B cell (primary cell): Measurements from ENCODE around the gene HLCS. TPM values are rescaled to one million over a fixed set of nuclear protein-coding genes. Genes with fewer than 3 reads are reported as not detected.

ENCODE experiments used
- ATAC-seq: fragments of 200-7000 bp; cut with Tn5 transposase; one replicate; pipeline ENCODE4 v1.10.0; 2021; ENCODE audit warnings: low read depth, mild to moderate bottlenecking, moderate number of reproducible peaks, moderate library complexity
- CTCF ChIA-PET: fragments of 350-600 bp; sonication (Branson Sonifier 250); formaldehyde crosslinking; loops from one replicate; lab custom pipeline; 2021; ENCODE audit warnings: antibody characterized with exemption, inconsistent platforms; lab: Charles Lee
- POLR2A ChIA-PET: fragments of 350-600 bp; sonication (Branson Sonifier 250); formaldehyde crosslinking; loops from one replicate; lab custom pipeline; 2021; ENCODE audit warnings: antibody characterized with exemption; lab: Charles Lee
- DNase-seq: peaks from one replicate; pipeline ENCODE4 v3.0.0; 2013
- H2AFZ ChIP-seq: 2 replicates; pipeline ENCODE4 v1.6.1; 2012; ENCODE audit warnings: mild to moderate bottlenecking, low read depth, low read length; ENCODE audit not compliant: insufficient read depth, poor library complexity, severe bottlenecking
- H3K27ac ChIP-seq, 2 donors: 1 replicate in 1 of 2; 2 replicates in 1 of 2; pipeline ENCODE4 v1.5.1; 2012 to 2013; ENCODE audit warnings: low read length in 2 of 2, mild to moderate bottlenecking in 2 of 2, moderate library complexity in 1 of 2
- H3K27me3 ChIP-seq, 4 experiments: fragments of 200-600 bp in 1 of 4; sonication (generic) in 1 of 4; replicated peaks in 1 of 4; 1 replicate in 2 of 4; 2 replicates in 2 of 4; pipeline versions ENCODE4 v1.6.1 to v1.7.0; 2013 to 2016; ENCODE audit warnings: low read length in 3 of 4, mild to moderate bottlenecking in 2 of 4, mixed read lengths in 1 of 4, moderate library complexity in 1 of 4; ENCODE audit not compliant: insufficient read depth in 4 of 4, control insufficient read depth in 3 of 4; ENCODE audit errors: control extremely low read depth in 1 of 4
- H3K36me3 ChIP-seq, 2 experiments: replicated peaks in 1 of 2; 1 replicate in 1 of 2; 2 replicates in 1 of 2; pipeline versions ENCODE4 v1.6.1 to v1.7.1; 2013; ENCODE audit warnings: low read length in 1 of 2; ENCODE audit not compliant: insufficient read depth in 2 of 2, control insufficient read depth in 1 of 2; ENCODE audit errors: control extremely low read depth in 1 of 2, extremely low read depth in 1 of 2
- H3K4me1 ChIP-seq, 2 donors: fragments of 200-600 bp in 1 of 2; sonication (generic) in 1 of 2; 1 replicate in 1 of 2; 2 replicates in 1 of 2; pipeline versions ENCODE4 v1.5.1 to v1.6.1; 2013 to 2017; ENCODE audit warnings: low read length in 2 of 2; ENCODE audit not compliant: control insufficient read depth in 2 of 2, insufficient read depth in 2 of 2
- H3K4me2 ChIP-seq: replicated peaks from 2 replicates; pipeline ENCODE3; 2012; ENCODE audit warnings: mild to moderate bottlenecking, low read depth, low read length; ENCODE audit not compliant: poor library complexity, severe bottlenecking
- H3K4me3 ChIP-seq, 5 experiments: fragments of 200-600 bp in 1 of 5; sonication (generic) in 1 of 5; 1 replicate in 3 of 5; 2 replicates in 2 of 5; pipeline versions ENCODE4 v1.5.1 to v1.7.0; 2011 to 2016; ENCODE audit warnings: low read length in 4 of 5, mild to moderate bottlenecking in 4 of 5, low read depth in 2 of 5, control low read depth in 1 of 5, moderate library complexity in 1 of 5; ENCODE audit not compliant: insufficient read depth in 1 of 5; ENCODE audit errors: control extremely low read depth in 1 of 5, extremely low read depth in 1 of 5
- H3K79me2 ChIP-seq: fragments of 200-600 bp; sonication (generic); one replicate; pipeline ENCODE4 v1.6.0; 2016; ENCODE audit warnings: low read length; ENCODE audit not compliant: control insufficient read depth, insufficient read depth
- H3K9ac ChIP-seq: fragments of 200-600 bp; sonication (generic); 2 replicates; pipeline ENCODE4 v1.6.1; 2017; ENCODE audit warnings: mild to moderate bottlenecking, low read length, moderate library complexity
- H3K9me3 ChIP-seq, 3 donors: one replicate each; pipeline versions ENCODE4 v1.6.1 to v1.7.1; 2013; ENCODE audit warnings: low read length in 2 of 3; ENCODE audit not compliant: control insufficient read depth in 2 of 3, insufficient read depth in 1 of 3; ENCODE audit errors: control extremely low read depth in 1 of 3
- H4K20me1 ChIP-seq: 2 replicates; pipeline ENCODE4 v1.6.0; 2012; ENCODE audit warnings: mild to moderate bottlenecking, low read length; ENCODE audit not compliant: insufficient read depth, control insufficient read depth, poor library complexity, severe bottlenecking
- H3K27ac Mint-ChIP-seq: one replicate; pipeline ENCODE4 v1.8.0; 2021; ENCODE audit warnings: mixed read lengths
- H3K27me3 Mint-ChIP-seq: one replicate; pipeline ENCODE4 v1.8.0; 2021; ENCODE audit warnings: mixed read lengths
- H3K4me1 Mint-ChIP-seq: one replicate; pipeline ENCODE4 v1.8.0; 2021; ENCODE audit warnings: mixed read lengths
- H3K4me3 Mint-ChIP-seq: one replicate; pipeline ENCODE4 v1.8.0; 2021; ENCODE audit warnings: mixed read lengths
- H3K9me3 Mint-ChIP-seq: one replicate; pipeline ENCODE4 v1.8.0; 2022; ENCODE audit warnings: mixed read lengths; ENCODE audit not compliant: insufficient read depth
- EZH2 ChIP-seq: IDR thresholded peaks from 2 replicates; pipeline ENCODE4 v1.6.1; 2012; ENCODE audit warnings: borderline replicate concordance, low read depth, mild to moderate bottlenecking, moderate library complexity, low read length; ENCODE audit not compliant: insufficient read depth, poor library complexity, severe bottlenecking
- WGBS: methylation state at CpG from one replicate; pipeline ENCODE4 v1.1.5; 2013; ENCODE audit warnings: missing lambda C conversion rate; ENCODE audit not compliant: insufficient coverage; 5-methylcytosine and 5-hydroxymethylcytosine counted together
- intact Hi-C: fragments of 100-400 bp; cut with micrococcal nuclease; formaldehyde crosslinking; loops from one replicate; pipeline ENCODE4 v1.10.0; 2022
- polyA plus RNA-seq: library from polyadenylated mRNA; depleted of rRNA; stranded (reverse); fragments of >200 nt; gene quantifications from 2 replicates; pipeline ENCODE4 v1.2.3, GENCODE V29; 2012
- total RNA-seq, 2 donors: library from RNA; stranded (reverse); fragments of 120-200 nt in 1 of 2; gene quantifications; 1 replicate in 1 of 2; 2 replicates in 1 of 2; pipeline versions ENCODE4 v1.2.3 to v1.2.4, GENCODE V29; 2013 to 2022
- TF ChIP-seq, protein P1 (sequence below): fragments of 200-600 bp; IDR thresholded peaks from one replicate; pipeline ENCODE4 v1.8.0; 2022; ENCODE audit warnings: antibody characterized with exemption, mild to moderate bottlenecking

Gene HLCS
- total and polyA plus RNA-seq, 2 donors (not counting 1 experiment from before 2014, with no cell fraction given), result 4.4 to 14.7 TPM

DNA sequence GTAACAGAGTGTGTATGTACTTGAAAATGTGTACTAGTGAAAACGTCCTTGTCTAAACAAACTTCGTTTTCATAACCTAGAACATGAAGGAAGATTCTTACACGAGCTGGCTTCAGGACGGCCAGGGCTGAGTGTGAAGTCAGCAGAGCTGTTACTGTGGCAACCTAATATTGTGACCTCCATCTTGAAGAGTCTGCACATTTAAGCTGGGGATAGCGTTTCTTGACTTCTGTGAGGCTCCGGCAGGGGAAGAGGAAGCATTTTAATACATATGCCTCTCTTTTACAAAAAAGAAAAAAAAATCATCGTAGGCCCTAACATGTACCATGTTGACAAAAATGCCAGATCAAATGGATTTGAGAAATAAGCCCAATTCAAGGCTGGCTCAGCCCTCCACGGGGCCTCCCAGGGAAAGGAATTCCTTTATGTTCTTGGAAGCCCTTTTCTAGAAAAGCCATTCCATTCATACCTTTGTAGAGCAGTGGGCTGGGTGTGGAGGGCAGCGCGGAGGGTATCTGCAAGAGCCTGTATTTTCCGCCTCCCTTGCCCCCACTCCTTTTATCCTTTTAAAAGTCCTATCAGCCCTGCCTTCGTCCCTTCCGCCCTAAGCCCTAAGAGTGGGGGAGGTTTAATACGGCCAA, 216.4 kb downstream of the HLCS start:
- H3K4me1 ChIP-seq, result peaks cover 0 to 5% of the 10 kb centered on the region in 2 donors
- no peak overlapping the region for H2AFZ ChIP-seq
- TF ChIP-seq, protein P1, sequence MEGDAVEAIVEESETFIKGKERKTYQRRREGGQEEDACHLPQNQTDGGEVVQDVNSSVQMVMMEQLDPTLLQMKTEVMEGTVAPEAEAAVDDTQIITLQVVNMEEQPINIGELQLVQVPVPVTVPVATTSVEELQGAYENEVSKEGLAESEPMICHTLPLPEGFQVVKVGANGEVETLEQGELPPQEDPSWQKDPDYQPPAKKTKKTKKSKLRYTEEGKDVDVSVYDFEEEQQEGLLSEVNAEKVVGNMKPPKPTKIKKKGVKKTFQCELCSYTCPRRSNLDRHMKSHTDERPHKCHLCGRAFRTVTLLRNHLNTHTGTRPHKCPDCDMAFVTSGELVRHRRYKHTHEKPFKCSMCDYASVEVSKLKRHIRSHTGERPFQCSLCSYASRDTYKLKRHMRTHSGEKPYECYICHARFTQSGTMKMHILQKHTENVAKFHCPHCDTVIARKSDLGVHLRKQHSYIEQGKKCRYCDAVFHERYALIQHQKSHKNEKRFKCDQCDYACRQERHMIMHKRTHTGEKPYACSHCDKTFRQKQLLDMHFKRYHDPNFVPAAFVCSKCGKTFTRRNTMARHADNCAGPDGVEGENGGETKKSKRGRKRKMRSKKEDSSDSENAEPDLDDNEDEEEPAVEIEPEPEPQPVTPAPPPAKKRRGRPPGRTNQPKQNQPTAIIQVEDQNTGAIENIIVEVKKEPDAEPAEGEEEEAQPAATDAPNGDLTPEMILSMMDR, result no peak
- TF ChIP-seq EZH2, result no peak
- ChIA-PET POLR2A (no interaction called here), CTCF (no interaction called here)
- H4K20me1 ChIP-seq, result no peaks in the 10 kb centered on the region
- H3K79me2 ChIP-seq, result no peaks in the 10 kb centered on the region
- no peak overlapping the region for H3K27ac ChIP-seq
- peaks cover 0 to 26% (median 6%) of the 10 kb centered on the region in 4 experiments for H3K27me3 ChIP-seq
- no peaks in the 10 kb centered on the region for H3K9me3 Mint-ChIP-seq
- peaks cover 7% of the 10 kb centered on the region for H3K4me1 Mint-ChIP-seq
- no peak overlapping the region for H3K27ac Mint-ChIP-seq
- H3K9ac ChIP-seq, result no peak overlapping the region
- peaks cover 42% of the 10 kb centered on the region for H3K27me3 Mint-ChIP-seq
- 89% methylated on average over 3 of the region's 14 CpGs for WGBS
- H3K9me3 ChIP-seq, result peaks cover 0 to 3% (median 0%) of the 10 kb centered on the region in 3 donors
- DNase-seq (no peak), ATAC-seq (no peak)
- no peaks in the 10 kb centered on the region for H3K36me3 ChIP-seq
- H3K4me2 ChIP-seq, result no peak overlapping the region
- no peak overlapping the region for H3K4me3 Mint-ChIP-seq
- no peak overlapping the region for H3K4me3 ChIP-seq
- intact Hi-C loops, result no loop called here

DNA sequence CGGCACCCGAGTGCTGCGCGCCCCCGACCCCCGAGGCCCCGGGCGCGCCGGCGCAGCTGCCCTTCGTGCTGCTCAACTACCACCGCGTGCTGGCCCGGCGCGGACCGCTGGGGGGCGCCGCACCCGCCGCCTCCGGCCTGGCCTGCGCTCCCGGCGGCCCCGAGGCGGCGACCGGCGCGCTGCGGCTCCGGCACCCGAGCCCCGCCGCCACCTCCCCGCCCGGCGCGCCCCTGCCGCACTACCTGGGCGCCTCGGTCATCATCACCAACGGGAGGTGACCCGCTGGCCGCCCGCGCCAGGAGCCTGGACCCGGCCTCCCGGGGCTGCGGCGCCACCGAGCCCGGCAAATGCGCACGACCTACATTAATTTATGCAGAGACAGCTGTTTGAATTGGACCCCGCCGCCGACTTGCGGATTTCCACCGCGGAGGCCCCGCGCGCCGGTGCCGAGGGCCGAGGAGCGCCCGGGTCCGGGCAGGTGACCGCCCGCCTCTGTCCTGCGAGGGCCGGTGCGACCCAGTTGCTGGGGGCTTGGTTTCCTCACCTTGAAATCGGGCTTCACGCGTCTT, 218.6 kb downstream of the HLCS start:
- intact Hi-C loops, result no loop called here
- H4K20me1 ChIP-seq, result no peaks in the 10 kb centered on the region
- H3K79me2 ChIP-seq, result no peaks in the 10 kb centered on the region
- no peak for DNase-seq
- ATAC-seq, result no peak
- H3K9ac ChIP-seq, result no peak overlapping the region
- TF ChIP-seq, protein P1, result no peak
- no peak for TF ChIP-seq EZH2
- no peak overlapping the region for H3K27ac Mint-ChIP-seq
- no peaks in the 10 kb centered on the region for H3K9me3 Mint-ChIP-seq
- no peak overlapping the region for H2AFZ ChIP-seq
- H3K36me3 ChIP-seq, result no peaks in the 10 kb centered on the region
- H3K4me1 ChIP-seq, result peaks cover 0 to 5% of the 10 kb centered on the region in 2 donors
- H3K4me3 Mint-ChIP-seq, result peak overlapping the region; percentile 37
- ChIA-PET CTCF (no interaction called here), POLR2A (no interaction called here)
- H3K27me3 Mint-ChIP-seq, result peaks cover 59% of the 10 kb centered on the region
- 5% methylated on average over 80 of the region's 80 CpGs for WGBS
- peaks cover 0 to 3% (median 0%) of the 10 kb centered on the region in 3 donors for H3K9me3 ChIP-seq
- H3K4me1 Mint-ChIP-seq, result peaks cover 7% of the 10 kb centered on the region
- no peak overlapping the region for H3K4me2 ChIP-seq
- H3K27ac ChIP-seq, result no peak overlapping the region
- peaks cover 0 to 29% (median 6%) of the 10 kb centered on the region in 4 experiments for H3K27me3 ChIP-seq
- H3K4me3 ChIP-seq, result no peak overlapping the region
